GM23338 (cell line): ENCODE measurements around the gene RUVBL1. TPM values are rescaled to one million over a fixed set of nuclear protein-coding genes. Genes with fewer than 3 reads are reported as not detected.

ENCODE experiments used
- ATAC-seq: fragments of 200-7000 bp; cut with Tn5 transposase; 3 replicates; pipeline ENCODE4 v1.9.1; 2020
- DNase-seq: peaks from one replicate; pipeline ENCODE4 v3.0.0-alpha.2; 2015; ENCODE audit warnings: low spot score
- H2AFZ ChIP-seq: fragments of 200-600 bp; sonication (generic); 2 replicates; pipeline ENCODE4 v1.8.0; 2016; ENCODE audit warnings: antibody characterized with exemption, mild to moderate bottlenecking, moderate library complexity
- H3F3A ChIP-seq: fragments of 200-600 bp; sonication (generic); replicated peaks from 2 replicates; pipeline ENCODE4 v1.8.0; 2017; ENCODE audit warnings: antibody characterized with exemption, mixed run types, low read depth
- H3K27ac ChIP-seq: fragments of 200-600 bp; sonication (generic); 2 replicates; pipeline ENCODE4 v1.6.1; 2016; ENCODE audit warnings: low read depth
- H3K27me3 ChIP-seq: fragments of 200-600 bp; sonication (generic); 2 replicates; pipeline ENCODE4 v1.8.0; 2016; ENCODE audit warnings: mild to moderate bottlenecking, mixed run types, moderate library complexity; ENCODE audit not compliant: insufficient read depth
- H3K36me3 ChIP-seq: fragments of 200-600 bp; sonication (generic); 2 replicates; pipeline ENCODE4 v1.8.0; 2016; ENCODE audit warnings: mild to moderate bottlenecking; ENCODE audit not compliant: insufficient read depth
- H3K4me1 ChIP-seq: fragments of 200-600 bp; sonication (generic); 2 replicates; pipeline ENCODE4 v1.8.0; 2016; ENCODE audit warnings: mild to moderate bottlenecking, moderate library complexity; ENCODE audit not compliant: insufficient read depth
- H3K4me2 ChIP-seq: fragments of 200-600 bp; sonication (generic); 2 replicates; pipeline ENCODE4 v1.7.1; 2017; ENCODE audit warnings: mixed run types
- H3K4me3 ChIP-seq: fragments of 200-600 bp; sonication (generic); 2 replicates; pipeline ENCODE4 v1.6.1; 2016; ENCODE audit warnings: mixed run types
- H3K79me2 ChIP-seq: fragments of 200-600 bp; sonication (generic); replicated peaks from 2 replicates; pipeline ENCODE4 v1.8.0; 2017; ENCODE audit warnings: mild to moderate bottlenecking; ENCODE audit not compliant: insufficient read depth
- H3K9me2 ChIP-seq: fragments of 200-600 bp; sonication (generic); 2 replicates; pipeline ENCODE4 v1.8.0; 2017; ENCODE audit not compliant: insufficient read depth
- H4K20me1 ChIP-seq: fragments of 200-600 bp; sonication (generic); replicated peaks from 2 replicates; pipeline ENCODE4 v1.8.0; 2017; ENCODE audit warnings: mild to moderate bottlenecking; ENCODE audit not compliant: insufficient read depth
- H3K27ac Mint-ChIP-seq: 2 replicates; pipeline ENCODE4 v1.8.0; 2020; ENCODE audit warnings: inconsistent platforms, mild to moderate bottlenecking, moderate library complexity, mixed read lengths
- H3K27me3 Mint-ChIP-seq: 3 replicates; pipeline ENCODE4 v1.8.0; 2022; ENCODE audit warnings: low read depth, mild to moderate bottlenecking, moderate library complexity, mixed read lengths, inconsistent platforms; ENCODE audit not compliant: insufficient read depth, poor library complexity
- H3K36me3 Mint-ChIP-seq: 3 replicates; pipeline ENCODE4 v1.8.0; 2021; ENCODE audit warnings: low read depth, mild to moderate bottlenecking, inconsistent platforms, moderate library complexity, mixed read lengths
- H3K4me1 Mint-ChIP-seq: 3 replicates; pipeline ENCODE4 v1.8.0; 2020; ENCODE audit warnings: mild to moderate bottlenecking, inconsistent platforms, mixed read lengths
- H3K4me3 Mint-ChIP-seq: 3 replicates; pipeline ENCODE4 v1.8.0; 2021; ENCODE audit warnings: moderate library complexity, mild to moderate bottlenecking, inconsistent platforms, mixed read lengths
- H3K9me3 Mint-ChIP-seq: 3 replicates; pipeline ENCODE4 v1.8.0; 2020; ENCODE audit warnings: moderate library complexity, mild to moderate bottlenecking, inconsistent platforms, mixed read lengths
- ETS1 ChIP-seq: IDR thresholded peaks from 2 replicates; pipeline ENCODE4 v1.6.1; 2016; ENCODE audit warnings: antibody characterized with exemption
- EZH2 ChIP-seq: fragments of 200-600 bp; sonication (generic); IDR thresholded peaks from one replicate; pipeline ENCODE4 v1.8.0; 2017; ENCODE audit warnings: antibody characterized with exemption, mild to moderate bottlenecking, low read depth; ENCODE audit not compliant: unreplicated experiment
- EZH2phosphoT487 ChIP-seq: fragments of 200-600 bp; sonication (generic); IDR thresholded peaks from one replicate; pipeline ENCODE4 v1.8.1; 2018; ENCODE audit warnings: antibody characterized with exemption; ENCODE audit not compliant: unreplicated experiment
- JUNB ChIP-seq: IDR thresholded peaks from one replicate; pipeline ENCODE4 v1.6.1; 2016; ENCODE audit warnings: antibody characterized with exemption; ENCODE audit not compliant: unreplicated experiment
- NANOG ChIP-seq: IDR thresholded peaks from 2 replicates; pipeline ENCODE4 v1.6.1; 2016; ENCODE audit warnings: antibody characterized with exemption, borderline replicate concordance
- POLR2AphosphoS5 ChIP-seq: IDR thresholded peaks from 2 replicates; pipeline ENCODE4 v1.6.1; 2016; ENCODE audit warnings: antibody characterized with exemption, low read depth
- REST ChIP-seq: IDR thresholded peaks from one replicate; pipeline ENCODE4 v1.6.1; 2018; ENCODE audit warnings: antibody characterized with exemption; ENCODE audit not compliant: unreplicated experiment
- STAT1 ChIP-seq: IDR thresholded peaks from one replicate; pipeline ENCODE4 v1.6.1; 2016; ENCODE audit warnings: antibody characterized with exemption; ENCODE audit not compliant: unreplicated experiment
- ZNF114 ChIP-seq: fragments of 250-450 bp; sonication (Bioruptor Pico); IDR thresholded peaks from 2 replicates; pipeline ENCODE4 v1.5.0; 2020; ENCODE audit warnings: mild to moderate bottlenecking, moderate library complexity
- ZNF331 ChIP-seq: fragments of 250-450 bp; sonication (Bioruptor Pico); IDR thresholded peaks from 2 replicates; pipeline ENCODE4 v1.5.0; 2020; ENCODE audit warnings: low read depth, mild to moderate bottlenecking, moderate library complexity
- ZNF462 ChIP-seq: fragments of 250-450 bp; sonication (Bioruptor Pico); IDR thresholded peaks from 2 replicates; pipeline ENCODE4 v1.5.0; 2020; ENCODE audit warnings: mild to moderate bottlenecking, moderate library complexity
- polyA plus RNA-seq: library from polyadenylated mRNA; unstranded; fragments of >200 nt; fragmentation: Nextera tagmentation; extraction: Ambion mirVana; gene quantifications from 2 replicates; pipeline ENCODE4 v1.2.1, GENCODE V29; 2016
- total RNA-seq: library from RNA; depleted of rRNA; stranded (reverse); fragments of >200 nt; shearing (Covaris generic); gene quantifications from 2 replicates; pipeline ENCODE4 v1.2.3, GENCODE V29; 2014
- TF ChIP-seq, protein P1 (sequence below), 2 experiments: fragments of 200-600 bp in 1 of 2; sonication (generic) in 1 of 2; conservative IDR thresholded peaks; 2 replicates each; pipeline versions ENCODE4 v1.5.1 to v1.6.1; 2016 to 2017; ENCODE audit warnings: antibody characterized with exemption in 2 of 2, low read depth in 2 of 2, mild to moderate bottlenecking in 2 of 2, moderate library complexity in 1 of 2

Gene RUVBL1
- total and polyA plus RNA-seq, 2 experiments from 2014 or later = 133 to 136 TPM

DNA sequence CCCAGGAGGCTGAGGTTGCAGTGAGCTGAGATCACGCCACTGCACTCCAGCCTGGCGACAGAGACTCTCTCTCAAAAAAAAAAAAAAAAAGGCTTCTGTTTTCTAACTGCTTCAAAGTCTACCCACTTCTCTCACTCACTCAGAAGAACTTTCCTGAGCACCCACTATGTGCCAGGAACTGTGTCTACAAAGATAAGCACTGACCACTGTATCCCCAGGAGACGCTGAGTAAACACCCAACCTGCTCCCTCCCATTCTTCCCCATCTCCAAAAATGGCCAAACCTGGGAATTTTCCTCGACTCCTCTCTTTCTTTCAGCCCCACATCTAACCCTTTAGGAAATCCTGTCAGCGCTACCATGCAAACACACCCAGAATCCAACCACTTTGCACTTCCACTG lies 12.5 kb downstream of the RUVBL1 start:
- TF ChIP-seq, protein P1, sequence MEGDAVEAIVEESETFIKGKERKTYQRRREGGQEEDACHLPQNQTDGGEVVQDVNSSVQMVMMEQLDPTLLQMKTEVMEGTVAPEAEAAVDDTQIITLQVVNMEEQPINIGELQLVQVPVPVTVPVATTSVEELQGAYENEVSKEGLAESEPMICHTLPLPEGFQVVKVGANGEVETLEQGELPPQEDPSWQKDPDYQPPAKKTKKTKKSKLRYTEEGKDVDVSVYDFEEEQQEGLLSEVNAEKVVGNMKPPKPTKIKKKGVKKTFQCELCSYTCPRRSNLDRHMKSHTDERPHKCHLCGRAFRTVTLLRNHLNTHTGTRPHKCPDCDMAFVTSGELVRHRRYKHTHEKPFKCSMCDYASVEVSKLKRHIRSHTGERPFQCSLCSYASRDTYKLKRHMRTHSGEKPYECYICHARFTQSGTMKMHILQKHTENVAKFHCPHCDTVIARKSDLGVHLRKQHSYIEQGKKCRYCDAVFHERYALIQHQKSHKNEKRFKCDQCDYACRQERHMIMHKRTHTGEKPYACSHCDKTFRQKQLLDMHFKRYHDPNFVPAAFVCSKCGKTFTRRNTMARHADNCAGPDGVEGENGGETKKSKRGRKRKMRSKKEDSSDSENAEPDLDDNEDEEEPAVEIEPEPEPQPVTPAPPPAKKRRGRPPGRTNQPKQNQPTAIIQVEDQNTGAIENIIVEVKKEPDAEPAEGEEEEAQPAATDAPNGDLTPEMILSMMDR (conservative IDR thresholded peaks at IDR 0.05; ENCODE audit: low read depth in 2 of 2) = no peak
- no peak for TF ChIP-seq STAT1
- TF ChIP-seq REST = no peak
- TF ChIP-seq NANOG = no peak
- no peak for TF ChIP-seq ETS1
- no peak for TF ChIP-seq JUNB
- TF ChIP-seq ZNF331 (CRISPR knock-in tag) = no peak
- no peak for TF ChIP-seq EZH2
- TF ChIP-seq EZH2phosphoT487 = no peak
- no peak for TF ChIP-seq POLR2AphosphoS5
- no peak for TF ChIP-seq ZNF114
- TF ChIP-seq ZNF462 = no peak
- Histone ChIP-seq H3K4me1 (no peaks in the 10 kb centered on the region; the same call in 1 of the 2 replicates), H2AFZ (no peak overlapping the region), H3F3A (no peaks in the 10 kb centered on the region), H4K20me1 (peaks cover 55% of the 10 kb centered on the region), H3K27ac (no peak overlapping the region), H3K79me2 (peaks cover 88% of the 10 kb centered on the region), H3K4me3 (no peak overlapping the region), H3K27me3 (no peaks in the 10 kb centered on the region), H3K36me3 (peaks cover 62% of the 10 kb centered on the region), H3K4me2 (no peak overlapping the region), H3K9me2 (no peaks in the 10 kb centered on the region)
- no peak overlapping the region for H3K4me3 Mint-ChIP-seq
- DNase-seq (no peak), ATAC-seq (no peak)
- peaks cover 83% of the 10 kb centered on the region for H3K36me3 Mint-ChIP-seq
- no peaks in the 10 kb centered on the region for H3K27me3 Mint-ChIP-seq
- H3K9me3 Mint-ChIP-seq = no peaks in the 10 kb centered on the region
- peaks cover 8% of the 10 kb centered on the region; the same call in 2 of the 3 replicates for H3K4me1 Mint-ChIP-seq
- H3K27ac Mint-ChIP-seq = no peak overlapping the region
